ENCODE measurements around the gene ZBED4.

ZBED4 gene

GRCh38 chr22:49936973-49937757 lies 83.5 kb downstream of the ZBED4 start:
- DNase-seq = no peak

DNA sequence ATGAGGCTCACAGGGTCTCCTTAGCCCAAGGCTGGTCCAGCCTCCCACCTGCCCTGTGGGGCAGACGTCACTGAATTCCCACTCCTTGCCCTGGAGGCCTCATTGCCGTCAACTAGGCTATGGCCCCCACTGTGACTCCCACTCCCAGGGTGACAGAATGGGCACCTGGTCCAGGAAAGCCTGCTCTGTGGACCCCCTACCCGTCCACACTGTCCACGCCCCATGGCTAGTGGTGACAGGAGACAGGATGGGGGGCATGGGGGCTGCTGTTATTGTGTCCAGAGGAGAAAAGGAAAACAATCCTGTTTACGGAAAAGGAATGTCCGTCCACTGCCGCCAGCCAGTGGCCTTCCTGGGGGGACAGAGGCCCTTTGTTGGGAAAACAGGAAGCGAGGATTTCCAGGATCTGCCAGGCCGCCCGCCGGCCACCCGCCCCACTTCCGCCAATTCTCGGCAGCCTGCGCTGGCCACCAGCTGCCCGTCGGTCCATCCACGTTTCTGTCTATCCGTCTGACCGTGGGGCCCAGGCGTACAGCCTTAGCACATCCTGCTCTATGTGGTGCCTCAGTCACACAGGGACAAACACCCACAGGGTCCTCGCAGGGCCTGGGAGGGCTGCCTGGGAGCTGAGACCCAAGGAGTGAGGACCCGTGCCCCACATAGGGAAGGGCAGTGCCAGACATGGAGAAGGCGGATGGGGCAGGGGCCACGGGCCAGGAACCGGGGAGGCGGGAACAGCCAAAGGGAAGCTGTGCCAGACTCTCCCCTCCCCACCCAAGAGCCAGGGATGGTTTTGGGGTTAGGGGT lies 84.3 kb downstream of the ZBED4 start:
- no peak for DNase-seq

- DNase-seq = no peak
Measured at GRCh38 chr22:49938565-49939136, 85.0 kb downstream of the ZBED4 start.
